Karpas-422 (cell line): Measurements from ENCODE around the gene RNPS1. TPM values are rescaled to one million over a fixed set of nuclear protein-coding genes. Genes with fewer than 3 reads are reported as not detected.

Experiments
- DNase-seq: peaks from one replicate; pipeline ENCODE4 v3.0.0-alpha.2; 2015
- H2AFZ ChIP-seq: fragments of 200-600 bp; sonication (generic); 2 replicates; pipeline ENCODE4 v1.6.1; 2014; ENCODE audit warnings: antibody characterized with exemption, low read length, mixed read lengths
- H3K27ac ChIP-seq: fragments of 200-600 bp; sonication (generic); 2 replicates; pipeline ENCODE4 v1.5.1; 2014; ENCODE audit warnings: mild to moderate bottlenecking, low read length, moderate library complexity
- H3K27me3 ChIP-seq: fragments of 200-600 bp; sonication (generic); 2 replicates; pipeline ENCODE4 v1.6.1; 2014; ENCODE audit warnings: low read length, mixed read lengths
- H3K36me3 ChIP-seq: fragments of 200-600 bp; sonication (generic); 2 replicates; pipeline ENCODE4 v1.6.1; 2014; ENCODE audit warnings: low read length, mixed read lengths; ENCODE audit not compliant: insufficient read depth
- H3K4me1 ChIP-seq: fragments of 200-600 bp; sonication (generic); 2 replicates; pipeline ENCODE4 v1.6.1; 2014; ENCODE audit warnings: mild to moderate bottlenecking, low read length, mixed read lengths
- H3K4me2 ChIP-seq: fragments of 200-600 bp; sonication (generic); 2 replicates; pipeline ENCODE4 v1.6.1; 2014; ENCODE audit warnings: low read length, low read depth, mild to moderate bottlenecking; ENCODE audit not compliant: poor library complexity, severe bottlenecking
- H3K4me3 ChIP-seq: fragments of 200-600 bp; sonication (generic); 2 replicates; pipeline ENCODE4 v1.5.1; 2014; ENCODE audit warnings: mild to moderate bottlenecking, antibody characterized with exemption, low read length, mixed read lengths
- H3K79me2 ChIP-seq: fragments of 200-600 bp; sonication (generic); 2 replicates; pipeline ENCODE4 v1.6.1; 2014; ENCODE audit warnings: mild to moderate bottlenecking, low read length, mixed read lengths
- H3K9ac ChIP-seq: fragments of 200-600 bp; sonication (generic); 2 replicates; pipeline ENCODE4 v1.6.0; 2014; ENCODE audit warnings: low read length
- H3K9me2 ChIP-seq: fragments of 200-600 bp; sonication (generic), shearing (Covaris generic); replicated peaks from 2 replicates; pipeline ENCODE4 v1.6.0; 2014; ENCODE audit warnings: mild to moderate bottlenecking, low read length, moderate library complexity; ENCODE audit not compliant: insufficient read depth
- H3K9me3 ChIP-seq: fragments of 300-700, 200-600 bp; sonication (generic); 2 replicates; pipeline ENCODE4 v1.6.1; 2014; ENCODE audit warnings: low read length, mixed read lengths
- H4K20me1 ChIP-seq: fragments of 200-600 bp; sonication (generic); 2 replicates; pipeline ENCODE4 v1.6.1; 2014; ENCODE audit warnings: mild to moderate bottlenecking, antibody characterized with exemption, low read length, low read depth; ENCODE audit not compliant: insufficient read depth
- total RNA-seq: library from RNA; depleted of rRNA; stranded (reverse); fragments of >200 nt; shearing (Covaris generic); gene quantifications from 2 replicates; pipeline ENCODE4 v1.2.3, GENCODE V29; 2014; ENCODE audit warnings: low replicate concordance

RNPS1 gene
- total RNA-seq, 1 experiment from 2014 or later: 125 TPM

GRCh38 chr16:2232094-2232990 is 35.6 kb downstream of the RNPS1 start:
- Histone ChIP-seq H3K4me3 (no peak overlapping the region), H3K4me1 (no peaks in the 10 kb centered on the region), H3K4me2 (no peak overlapping the region), H3K36me3 (no peaks in the 10 kb centered on the region; the same call in 1 of the 2 replicates), H4K20me1 (0 out of 2 replicates have a peak, but pooled peaks cover 11% of the 10 kb centered on the region), H2AFZ (no peak overlapping the region), H3K27me3 (no peaks in the 10 kb centered on the region), H3K27ac (no peak overlapping the region), H3K9ac (no peak overlapping the region), H3K9me3 (no peaks in the 10 kb centered on the region), H3K9me2 (no peaks in the 10 kb centered on the region), H3K79me2 (peaks cover 9% of the 10 kb centered on the region)
- DNase-seq: no peak

- Histone ChIP-seq H3K36me3 (no peaks in the 10 kb centered on the region; the same call in 1 of the 2 replicates), H3K79me2 (peaks cover 18% of the 10 kb centered on the region), H3K27ac (no peak overlapping the region), H3K4me2 (no peak overlapping the region), H4K20me1 (0 out of 2 replicates have a peak, but pooled peaks cover 17% of the 10 kb centered on the region), H3K4me1 (no peaks in the 10 kb centered on the region), H2AFZ (no peak overlapping the region), H3K9me2 (no peaks in the 10 kb centered on the region), H3K27me3 (no peaks in the 10 kb centered on the region), H3K9me3 (no peaks in the 10 kb centered on the region), H3K9ac (no peak overlapping the region), H3K4me3 (no peak overlapping the region)
- no peak for DNase-seq
Observed at GRCh38 chr16:2231016-2231931, 36.7 kb downstream of the RNPS1 start.

GRCh38 chr16:2230376-2230775 is 37.5 kb downstream of the RNPS1 start:
- Histone ChIP-seq H3K4me1 (no peaks in the 10 kb centered on the region; the same call in 1 of the 2 replicates), H3K36me3 (no peaks in the 10 kb centered on the region; the same call in 1 of the 2 replicates), H3K27me3 (no peaks in the 10 kb centered on the region), H3K9me2 (no peaks in the 10 kb centered on the region), H3K4me2 (no peak overlapping the region), H3K4me3 (no peak overlapping the region), H3K9me3 (no peaks in the 10 kb centered on the region), H3K9ac (no peak overlapping the region), H3K27ac (no peak overlapping the region), H4K20me1 (0 out of 2 replicates have a peak, but pooled peaks cover 19% of the 10 kb centered on the region), H2AFZ (no peak overlapping the region), H3K79me2 (peaks cover 27% of the 10 kb centered on the region)
- no peak for DNase-seq

- Histone ChIP-seq H3K36me3 (no peaks in the 10 kb centered on the region; the same call in 1 of the 2 replicates), H4K20me1 (0 out of 2 replicates have a peak, but pooled peaks cover 19% of the 10 kb centered on the region), H3K9me2 (no peaks in the 10 kb centered on the region), H3K9me3 (no peaks in the 10 kb centered on the region), H3K9ac (no peak overlapping the region), H3K4me2 (no peak overlapping the region), H3K27ac (no peak overlapping the region), H2AFZ (no peak overlapping the region), H3K79me2 (peaks cover 34% of the 10 kb centered on the region), H3K4me1 (peaks cover 6% of the 10 kb centered on the region), H3K4me3 (no peak overlapping the region), H3K27me3 (no peaks in the 10 kb centered on the region)
- no peak for DNase-seq
Observed at GRCh38 chr16:2229632-2230250, 38.2 kb downstream of the RNPS1 start.

GRCh38 chr16:2229091-2229490 is 38.8 kb downstream of the RNPS1 start:
- no peak overlapping the region for H2AFZ ChIP-seq
- H3K9ac ChIP-seq: no peak overlapping the region
- peaks cover 6% of the 10 kb centered on the region for H3K4me1 ChIP-seq
- no peak overlapping the region for H3K4me3 ChIP-seq
- no peak overlapping the region for H3K27ac ChIP-seq
- H3K9me3 ChIP-seq: no peaks in the 10 kb centered on the region
- no peaks in the 10 kb centered on the region for H3K27me3 ChIP-seq
- no peaks in the 10 kb centered on the region; the same call in 1 of the 2 replicates for H3K36me3 ChIP-seq
- H3K79me2 ChIP-seq: peaks cover 40% of the 10 kb centered on the region
- H4K20me1 ChIP-seq: peaks cover 22% of the 10 kb centered on the region; the same call in 1 of the 2 replicates
- no peak for DNase-seq
- H3K4me2 ChIP-seq: no peak overlapping the region
- no peaks in the 10 kb centered on the region for H3K9me2 ChIP-seq

- no peak overlapping the region for H3K27ac ChIP-seq
- peaks cover 46% of the 10 kb centered on the region for H3K79me2 ChIP-seq
- no peaks in the 10 kb centered on the region for H3K27me3 ChIP-seq
- no peaks in the 10 kb centered on the region for H3K9me3 ChIP-seq
- H3K36me3 ChIP-seq: no peaks in the 10 kb centered on the region
- H3K4me2 ChIP-seq: no peak overlapping the region
- no peaks in the 10 kb centered on the region for H3K9me2 ChIP-seq
- no peak for DNase-seq
- no peak overlapping the region for H3K9ac ChIP-seq
- H3K4me3 ChIP-seq: no peak overlapping the region
- H2AFZ ChIP-seq: no peak overlapping the region
- peaks cover 6% of the 10 kb centered on the region for H3K4me1 ChIP-seq
- H4K20me1 ChIP-seq: peaks cover 24% of the 10 kb centered on the region; the same call in 1 of the 2 replicates
Observed at GRCh38 chr16:2228161-2228824, 39.6 kb downstream of the RNPS1 start.

- peaks cover 46% of the 10 kb centered on the region for H3K79me2 ChIP-seq
- no peak overlapping the region for H3K9ac ChIP-seq
- H3K4me3 ChIP-seq: no peak overlapping the region
- no peaks in the 10 kb centered on the region for H3K9me3 ChIP-seq
- peaks cover 21% of the 10 kb centered on the region; the same call in 1 of the 2 replicates for H4K20me1 ChIP-seq
- no peak overlapping the region for H3K4me2 ChIP-seq
- H2AFZ ChIP-seq: no peak overlapping the region
- peaks cover 9% of the 10 kb centered on the region for H3K4me1 ChIP-seq
- no peak for DNase-seq
- no peaks in the 10 kb centered on the region for H3K27me3 ChIP-seq
- no peaks in the 10 kb centered on the region for H3K36me3 ChIP-seq
- no peaks in the 10 kb centered on the region for H3K9me2 ChIP-seq
- H3K27ac ChIP-seq: no peak overlapping the region
Observed at GRCh38 chr16:2226918-2227317, 41.0 kb downstream of the RNPS1 start.
